Right lobe of liver (tissue), 6 donors: ENCODE measurements around the gene GGT6. TPM values are rescaled to one million over a fixed set of nuclear protein-coding genes. Genes with fewer than 3 reads are reported as not detected.
A peak's percentile ranks its signal among the peaks of the same experiment; 100 is the strongest.

Source experiments
- ATAC-seq, 4 donors: fragments of 200-7000 bp; cut with Tn5 transposase; one replicate each; pipeline ENCODE4 v1.9.1; 2020; ENCODE audit warnings: mild to moderate bottlenecking in 4 of 4, moderate library complexity in 4 of 4
- DNase-seq, 3 donors: peaks; one replicate each; pipeline ENCODE4 v3.0.0-alpha.2; 2020
- H3K27ac ChIP-seq, 3 donors: fragments of 200-600 bp; one replicate each; pipeline ENCODE4 v1.8.0; 2022
- H3K27me3 ChIP-seq, 2 donors: fragments of 200-600 bp; one replicate each; pipeline ENCODE4 v1.8.0; 2022
- H3K36me3 ChIP-seq, 4 donors: fragments of 200-600 bp; sonication (generic) in 1 of 4; one replicate each; pipeline versions ENCODE4 v1.5.1 to v1.8.0; 2017 to 2022; ENCODE audit warnings: control low read depth in 1 of 4
- H3K4me1 ChIP-seq, 4 donors: fragments of 200-600 bp; sonication (generic) in 1 of 4; one replicate each; pipeline versions ENCODE4 v1.5.1 to v1.8.0; 2017 to 2022; ENCODE audit warnings: control low read depth in 1 of 4
- H3K4me3 ChIP-seq, 3 donors: fragments of 200-600 bp; one replicate each; pipeline ENCODE4 v1.8.0; 2022
- H3K9me3 ChIP-seq, 4 donors: fragments of 200-600 bp; sonication (generic) in 1 of 4; one replicate each; pipeline versions ENCODE4 v1.5.1 to v1.8.0; 2017 to 2022; ENCODE audit warnings: control low read depth in 1 of 4
- CTCF ChIP-seq, 4 donors: fragments of 200-600 bp in 3 of 4; fragments of 450-650 bp in 1 of 4; IDR thresholded peaks; one replicate each; pipeline versions ENCODE4 v1.5.1 to v1.8.0; 2016 to 2022; ENCODE audit warnings: antibody characterized with exemption in 4 of 4, mild to moderate bottlenecking in 2 of 4
- POLR2A ChIP-seq: fragments of 450-650 bp; IDR thresholded peaks from one replicate; pipeline ENCODE4 v1.6.1; 2017; ENCODE audit warnings: antibody characterized with exemption, mild to moderate bottlenecking
- WGBS: methylation state at CpG from one replicate; pipeline ENCODE4 v1.1.6; 2018; ENCODE audit warnings: low coverage, low lambda C conversion rate; ENCODE audit not compliant: insufficient coverage; ENCODE audit errors: missing lambda C conversion rate; 5-methylcytosine and 5-hydroxymethylcytosine counted together
- intact Hi-C, 2 donors: fragments of 100-400 bp; cut with DNase I; formaldehyde crosslinking; loops; one replicate each; pipeline versions ENCODE4 v1.11.2 to v1.14.1; 2022
- total RNA-seq, 6 experiments: library from RNA; depleted of rRNA in 2 of 6; stranded (reverse); fragments of >200 nt in 2 of 6; fragmentation: NEBNext Ultra II Directional in 3 of 6; extraction: Animal tissue kit (Norgen Biotek cat#: 25700) in 3 of 6; gene quantifications; one replicate each; pipeline versions ENCODE4 v1.1.0 to v1.2.4, GENCODE V29; 2016 to 2023
- donor health status: DM: no; HTN: yes; CAD: no.
- donor health status: DM: no; HTN: no; CAD: no.
- donor health status: DM: no; HTN: no; CAD: no.
- donor health status: DM: no; HTN: yes; CAD: no.
- donor health status: DM: no; HTN: yes; CAD: no.

Gene GGT6
- total RNA-seq, 6 experiments from 2014 or later = 0.09 to 0.92 (median 0.27) TPM

GRCh38 chr17:4509923-4510617 lies 50.3 kb downstream of the GGT6 start:
- TF ChIP-seq CTCF (IDR thresholded peaks at IDR 0.05) = no peak
- no peak for TF ChIP-seq POLR2A
- peak overlapping the region in 2 of 3 donors; percentile 12 to 65 for H3K27ac ChIP-seq

GRCh38 chr17:4509401-4509800 lies 51.0 kb downstream of the GGT6 start:
- Histone ChIP-seq H3K27me3 (no peaks in the 10 kb centered on the region), H3K9me3 (no peaks in the 10 kb centered on the region), H3K36me3 (no peaks in the 10 kb centered on the region), H3K27ac (peak overlapping the region in 2 of 3 donors; percentile 12 to 65), H3K4me1 (no peaks in the 10 kb centered on the region), H3K4me3 (no peak overlapping the region)
- WGBS = 42% methylated on average over 7 of the region's 8 CpGs
- DNase-seq = no peak
- no peak for TF ChIP-seq POLR2A
- TF ChIP-seq CTCF (IDR thresholded peaks at IDR 0.05) = no peak
- intact Hi-C loops = loop anchor here in 1 of 2 donors (10.0 kb wide), 1 partner anchor 85 kb away; no protein-coding TSS in a partner anchor
- ATAC-seq = peak; percentile 24 to 46 (median 32)

More at GRCh38 chr17:4509923-4510617, 50.3 kb downstream of the GGT6 start:
- no peaks in the 10 kb centered on the region for H3K9me3 ChIP-seq
- H3K4me1 ChIP-seq = no peaks in the 10 kb centered on the region
- H3K4me3 ChIP-seq = no peak overlapping the region
- ATAC-seq (peak; percentile 47 to 59 (median 50)), DNase-seq (peak in 1 of 3 donors; percentile 49)
- no peaks in the 10 kb centered on the region for H3K27me3 ChIP-seq
- WGBS = 45% methylated on average over 4 of the region's 21 CpGs
- no peaks in the 10 kb centered on the region for H3K36me3 ChIP-seq
- intact Hi-C loops = loop anchor here in 1 of 2 donors (10.0 kb wide), 1 partner anchor 85 kb away; no protein-coding TSS in a partner anchor

DNA sequence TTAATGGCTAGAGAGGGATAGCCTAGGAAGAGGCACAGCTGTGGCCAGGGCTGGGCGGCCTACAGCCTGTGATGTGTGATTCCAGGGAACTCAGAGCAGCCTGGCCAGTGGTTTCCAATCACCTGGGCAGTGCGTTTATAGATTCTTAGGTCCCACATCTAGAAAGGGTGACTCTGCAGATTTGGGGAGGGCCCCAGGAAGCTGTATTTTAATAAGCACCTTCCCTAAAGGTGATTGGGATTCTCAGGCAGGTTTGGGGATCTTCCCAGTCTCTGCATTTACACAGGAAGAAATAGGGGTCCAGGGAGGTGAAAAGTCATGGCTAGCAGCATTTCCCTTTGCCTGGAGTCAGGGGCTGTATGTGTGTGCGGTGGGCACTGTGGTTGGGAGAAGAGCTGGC lies 52.2 kb downstream of the GGT6 start:
- Histone ChIP-seq H3K36me3 (no peaks in the 10 kb centered on the region), H3K9me3 (no peaks in the 10 kb centered on the region), H3K27ac (no peak overlapping the region), H3K4me1 (no peaks in the 10 kb centered on the region), H3K27me3 (no peaks in the 10 kb centered on the region), H3K4me3 (no peak overlapping the region)
- TF ChIP-seq POLR2A = no peak
- no peak for TF ChIP-seq CTCF (IDR thresholded peaks at IDR 0.05)
- ATAC-seq (no peak), DNase-seq (no peak)
- WGBS = 50% methylated on average over 2 of the region's 3 CpGs
- intact Hi-C loops = loop anchor here in 1 of 2 donors (10.0 kb wide), 1 partner anchor 83 kb away; no protein-coding TSS in a partner anchor

DNA sequence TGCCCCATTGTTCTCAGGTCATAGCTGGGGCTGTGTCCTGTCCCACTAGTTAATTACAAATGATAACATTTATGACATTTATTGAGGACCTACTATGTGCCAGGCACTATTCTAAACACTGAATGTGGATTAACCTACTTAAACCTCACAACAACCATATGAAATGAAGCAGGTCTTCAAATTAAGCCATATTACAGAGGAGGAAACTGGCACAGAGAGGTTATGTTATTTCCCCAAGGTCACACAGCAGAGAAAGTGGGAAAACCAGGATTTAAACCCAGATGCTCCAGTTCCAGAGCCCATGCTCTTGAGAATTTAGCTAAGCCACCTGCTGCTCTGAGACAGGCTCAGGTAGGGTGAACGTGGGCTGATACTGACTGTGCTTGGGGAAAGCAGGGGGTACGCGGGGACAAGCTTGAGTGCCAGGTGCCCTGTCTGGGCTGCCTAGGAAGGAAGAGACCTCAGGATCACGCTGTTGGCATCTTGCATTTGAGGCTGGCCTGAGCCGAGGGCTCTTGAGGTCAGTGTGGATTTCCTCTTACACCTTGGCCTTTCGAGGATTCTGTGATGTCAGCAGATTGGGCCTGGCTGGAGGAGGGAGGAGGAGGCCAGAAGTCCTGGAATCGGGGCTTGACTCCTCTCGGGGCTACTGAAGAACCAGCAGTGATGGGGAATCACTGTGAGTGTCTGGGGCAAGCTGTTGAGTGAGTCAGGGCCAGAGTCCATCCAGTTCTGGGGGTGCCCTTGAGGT lies 52.8 kb downstream of the GGT6 start:
- intact Hi-C loops = loop anchor here in 1 of 2 donors (10.0 kb wide), 1 partner anchor 83 kb away; no protein-coding TSS in a partner anchor
- Histone ChIP-seq H3K27me3 (no peaks in the 10 kb centered on the region), H3K36me3 (no peaks in the 10 kb centered on the region), H3K27ac (no peak overlapping the region), H3K4me1 (no peaks in the 10 kb centered on the region), H3K9me3 (no peaks in the 10 kb centered on the region), H3K4me3 (no peak overlapping the region)
- 58% methylated on average over 6 of the region's 8 CpGs for WGBS
- no peak for TF ChIP-seq CTCF (IDR thresholded peaks at IDR 0.05)
- TF ChIP-seq POLR2A = no peak
- DNase-seq (no peak), ATAC-seq (no peak)

Other genes with a start within 250 kb of the GGT6 start
- gene UBE2G1, start 193.9 kb downstream of the GGT6 start, total RNA-seq = 10 to 100 TPM; 30.3 to 45.5 (median 38.8) TPM
- not detected for gene SPNS3, start 126.6 kb downstream of the GGT6 start, total RNA-seq
- gene SPNS2, start 61.7 kb downstream of the GGT6 start, total RNA-seq = 10 to 100 TPM in 1 of 6 experiments, 1 to 10 TPM in 5; 3.0 to 12.4 (median 7.3) TPM
- 10 to 100 TPM; 16.3 to 32.0 (median 23.7) TPM for gene MYBBP1A, start 5.2 kb downstream of the GGT6 start, total RNA-seq
- under 1 TPM in 3 of 6 experiments, not detected in 3; 0.12 to 0.25 (median 0.14) TPM for gene SMTNL2, start 24.0 kb upstream of the GGT6 start, total RNA-seq
- under 1 TPM in 4 of 6 experiments, not detected in 2; 0.09 to 0.53 (median 0.28) TPM for gene ALOX15, start 81.1 kb upstream of the GGT6 start, total RNA-seq
- gene PELP1, start 143.6 kb upstream of the GGT6 start, total RNA-seq = 10 to 100 TPM; 11.5 to 22.2 (median 16.1) TPM
- 10 to 100 TPM; 18.2 to 38.6 (median 23.9) TPM for gene ARRB2, start 150.1 kb upstream of the GGT6 start, total RNA-seq
- 10 to 100 TPM in 5 of 6 experiments, 1 to 10 TPM in 1; 10.0 to 21.1 (median 16.2) TPM for gene MED11, start 170.9 kb upstream of the GGT6 start, total RNA-seq
- 1 to 10 TPM in 5 of 6 experiments, under 1 TPM in 1; 0.70 to 6.5 (median 1.9) TPM for gene ZMYND15, start 179.3 kb upstream of the GGT6 start, total RNA-seq
- 10 to 100 TPM; 13.3 to 69.6 (median 31.3) TPM for gene CXCL16, start 179.4 kb upstream of the GGT6 start, total RNA-seq
- 100 to 1,000 TPM in 3 of 6 experiments, 10 to 100 TPM in 3; 67.1 to 215 (median 112) TPM for gene TM4SF5, start 211.3 kb upstream of the GGT6 start, total RNA-seq
- gene VMO1, start 225.8 kb upstream of the GGT6 start, total RNA-seq = 10 to 100 TPM in 1 of 6 experiments, 1 to 10 TPM in 5; 3.5 to 12.3 (median 5.2) TPM
- gene GLTPD2, start 228.4 kb upstream of the GGT6 start, total RNA-seq = 10 to 100 TPM; 20.6 to 97.4 (median 60.9) TPM
- 100 to 1,000 TPM in 2 of 6 experiments, 10 to 100 TPM in 4; 68.8 to 136 (median 75.7) TPM for gene PSMB6, start 235.6 kb upstream of the GGT6 start, total RNA-seq
- gene PLD2, start 246.6 kb upstream of the GGT6 start, total RNA-seq = 10 to 100 TPM in 3 of 6 experiments, 1 to 10 TPM in 3; 8.2 to 27.3 (median 10.8) TPM